GM12878 (cell line): ENCODE results near the gene GPR61. TPM values are rescaled to one million over a fixed set of nuclear protein-coding genes. Genes with fewer than 3 reads are reported as not detected.

Experiments used
- ATAC-seq: fragments of 200-7000 bp; cut with Tn5 transposase; 3 replicates; pipeline ENCODE4 v1.9.1; 2020; ENCODE audit warnings: mild to moderate bottlenecking, moderate library complexity
- BruUV-seq: library from RNA; stranded (reverse); fragments of 400-500 nt; replicated peaks from 2 replicates; lab custom pipeline; 2021; lab: Mats Ljungman, UMichigan
- CTCF ChIA-PET: fragments of 300-600 bp; sonication (Branson Sonifier 250); formaldehyde crosslinking; extraction: SDS; loops from one replicate; lab custom pipeline; 2021; ENCODE audit warnings: inconsistent platforms; lab: Yijun Ruan, JAX
- POLR2A ChIA-PET: fragments of 350-600 bp; formaldehyde crosslinking; extraction: SDS; loops from one replicate; lab custom pipeline; 2021; ENCODE audit warnings: inconsistent platforms; lab: Charles Lee
- RAD21 ChIA-PET: fragments of 300-600 bp; sonication (Branson Sonifier 250); formaldehyde crosslinking; loops from one replicate; lab custom pipeline; 2023; ENCODE audit warnings: antibody characterized with exemption; ENCODE audit not compliant: unreplicated experiment; lab: Charles Lee
- SMC1A ChIA-PET: fragments of 300-600 bp; sonication (Branson Sonifier 250); formaldehyde crosslinking; loops from one replicate; lab custom pipeline; 2023; ENCODE audit not compliant: unreplicated experiment, uncharacterized antibody; lab: Charles Lee
- DNase-seq: peaks from one replicate; pipeline ENCODE4 v3.0.0-alpha.2; 2011; ENCODE audit warnings: low read depth, low spot score
- FAIRE-seq: peaks from 3 replicates; lab custom pipeline; 2011; peaks lifted over from hg19 to GRCh38; lab: Jason Lieb, UNC
- H2AFZ ChIP-seq: 2 replicates; pipeline ENCODE4 v1.6.0; 2011; ENCODE audit warnings: low read depth, low read length, control low read depth; ENCODE audit not compliant: control insufficient read depth
- H3K27ac ChIP-seq: 2 replicates; pipeline ENCODE4 v1.5.1; 2011; ENCODE audit warnings: control low read depth; ENCODE audit not compliant: control insufficient read depth, insufficient read depth
- H3K27me3 ChIP-seq, 2 experiments: replicated peaks in 1 of 2; 2 replicates each; pipeline versions ENCODE4 v1.6.0 to v1.6.1; 2011; ENCODE audit warnings: low read length in 1 of 2; ENCODE audit not compliant: control insufficient read depth in 2 of 2, insufficient read depth in 2 of 2
- H3K36me3 ChIP-seq, 2 experiments: 2 replicates each; pipeline ENCODE4 v1.5.1; 2011; ENCODE audit warnings: low read length in 1 of 2; ENCODE audit not compliant: control insufficient read depth in 2 of 2, insufficient read depth in 2 of 2
- H3K4me1 ChIP-seq: 2 replicates; pipeline ENCODE4 v1.6.1; 2011; ENCODE audit warnings: mild to moderate bottlenecking, low read length, moderate library complexity, mixed read lengths; ENCODE audit not compliant: control insufficient read depth, insufficient read depth
- H3K4me2 ChIP-seq: 2 replicates; pipeline ENCODE4 v1.6.0; 2011; ENCODE audit warnings: control low read depth; ENCODE audit not compliant: control insufficient read depth, insufficient read depth
- H3K4me3 ChIP-seq: fragments of 200-600 bp; sonication (generic); 2 replicates; pipeline ENCODE4 v1.5.1; 2016
- H3K79me2 ChIP-seq: 2 replicates; pipeline ENCODE4 v1.6.0; 2011; ENCODE audit warnings: low read length; ENCODE audit not compliant: control insufficient read depth, insufficient read depth
- H3K9ac ChIP-seq: 2 replicates; pipeline ENCODE4 v1.8.0; 2011; ENCODE audit warnings: low read length, control low read depth, mixed read lengths; ENCODE audit not compliant: control insufficient read depth, insufficient read depth
- H3K9me3 ChIP-seq: replicated peaks from 3 replicates; pipeline ENCODE4 v1.5.1; 2011; ENCODE audit warnings: mild to moderate bottlenecking, low read length; ENCODE audit not compliant: control insufficient read depth, insufficient read depth
- H4K20me1 ChIP-seq: 2 replicates; pipeline ENCODE4 v1.6.0; 2011; ENCODE audit not compliant: control insufficient read depth, insufficient read depth
- BCLAF1 ChIP-seq: fragments of 450-650 bp; IDR thresholded peaks from 2 replicates; pipeline ENCODE4 v1.6.1; 2017; ENCODE audit warnings: antibody characterized with exemption, mild to moderate bottlenecking, moderate library complexity
- BRCA1 ChIP-seq: IDR thresholded peaks from 2 replicates; pipeline ENCODE4 v1.6.1; 2011; ENCODE audit warnings: low read depth, low read length, improper control_type of control experiment
- CHD1 ChIP-seq: IDR thresholded peaks from 2 replicates; pipeline ENCODE4 v1.6.1; 2012; ENCODE audit warnings: low read depth, low read length, improper control_type of control experiment
- E2F4 ChIP-seq: IDR thresholded peaks from 2 replicates; pipeline ENCODE4 v1.6.1; 2012; ENCODE audit warnings: low read depth, low read length, improper control_type of control experiment
- EED ChIP-seq: sonication (generic); IDR thresholded peaks from 2 replicates; pipeline ENCODE4 v1.6.1; 2016; ENCODE audit warnings: antibody characterized with exemption, low read depth
- EGR1 ChIP-seq, 2 experiments: IDR thresholded peaks; 1 replicate in 1 of 2; 2 replicates in 1 of 2; pipeline ENCODE4 v1.6.1; 2011 to 2012; ENCODE audit warnings: low read depth in 2 of 2, low read length in 2 of 2, borderline replicate concordance in 1 of 2, mild to moderate bottlenecking in 1 of 2, moderate library complexity in 1 of 2
- GATAD2B ChIP-seq: fragments of 450-650 bp; conservative IDR thresholded peaks from 2 replicates; pipeline ENCODE4 v1.6.1; 2017; ENCODE audit warnings: low read depth, mild to moderate bottlenecking, moderate library complexity
- NRF1 ChIP-seq: conservative IDR thresholded peaks from 2 replicates; pipeline ENCODE4 v1.6.1; 2011; ENCODE audit warnings: mild to moderate bottlenecking, low read depth, low read length, improper control_type of control experiment
- PKNOX1 ChIP-seq: fragments of 450-650 bp; IDR thresholded peaks from 2 replicates; pipeline ENCODE4 v1.6.1; 2016; ENCODE audit warnings: mild to moderate bottlenecking
- PML ChIP-seq: IDR thresholded peaks from 2 replicates; pipeline ENCODE4 v1.6.1; 2012; ENCODE audit warnings: low read length, inconsistent platforms
- POLR2A ChIP-seq: IDR thresholded peaks from 2 replicates; pipeline ENCODE4 v1.6.1; 2011; ENCODE audit warnings: low read depth, mild to moderate bottlenecking, low read length
- POU2F2 ChIP-seq: IDR thresholded peaks from 3 replicates; pipeline ENCODE4 v1.6.1; 2011; ENCODE audit warnings: low read depth, mild to moderate bottlenecking, low read length, borderline replicate concordance
- SIN3A ChIP-seq: IDR thresholded peaks from 2 replicates; pipeline ENCODE4 v1.6.1; 2012; ENCODE audit warnings: low read depth, low read length, improper control_type of control experiment
- SMARCA5 ChIP-seq: fragments of 450-650 bp; IDR thresholded peaks from 2 replicates; pipeline ENCODE4 v1.6.1; 2017; ENCODE audit warnings: mild to moderate bottlenecking
- TCF7 ChIP-seq: IDR thresholded peaks from 2 replicates; pipeline ENCODE4 v1.6.1; 2014; ENCODE audit warnings: antibody characterized with exemption, borderline replicate concordance
- USF2 ChIP-seq: IDR thresholded peaks from 2 replicates; pipeline ENCODE4 v1.6.1; 2011; ENCODE audit warnings: low read depth, low read length, improper control_type of control experiment, borderline replicate concordance
- WGBS: methylation state at CpG from one replicate; pipeline ENCODE4 v1.1.6; 2016; ENCODE audit warnings: low lambda C conversion rate; ENCODE audit not compliant: insufficient replicate concordance, insufficient coverage; ENCODE audit errors: missing lambda C conversion rate; 5-methylcytosine and 5-hydroxymethylcytosine counted together
- in situ Hi-C: fragments of 300-500 bp; cut with MboI; formaldehyde crosslinking; loops from 9 replicates; pipeline ENCODE4 v1.14.3; 2018; ENCODE audit warnings: mixed read lengths
- intact Hi-C: fragments of 100-400 bp; cut with micrococcal nuclease; formaldehyde crosslinking; loops from one replicate; pipeline ENCODE4 v1.14.2; 2022; ENCODE audit not compliant: unreplicated experiment
- polyA plus RNA-seq, 11 experiments: library from polyadenylated mRNA; depleted of rRNA in 4 of 11; unstranded in 6 of 11; stranded (reverse) in 5 of 11; fragments of >200 nt; fragmentation: Nextera tagmentation in 4 of 11; fragmentation: Illumina TruSeq in 1 of 11; extraction: Ambion mirVana in 4 of 11; extraction: Trizol in 1 of 11; gene quantifications; 1 replicate in 1 of 11; 2 replicates in 10 of 11; pipeline versions ENCODE4 v1.2.1 to v1.2.3, GENCODE V29; 2011 to 2016; ENCODE audit warnings: inconsistent platforms in 2 of 11, missing spikeins in 2 of 11, low read depth in 1 of 11
- total RNA-seq, 4 experiments: library from RNA; depleted of rRNA in 3 of 4; stranded (reverse); fragments of >200 nt in 3 of 4; fragmentation: Illumina TruSeq in 1 of 4; extraction: Trizol in 1 of 4; gene quantifications; 2 replicates each; pipeline versions ENCODE4 v1.2.1 to v1.2.3, GENCODE V29; 2013 to 2021

The GPR61 gene
- total and polyA plus RNA-seq, 10 of the 15 experiments (the other 5 are each of a cell fraction or from before 2014, with no cell fraction given) = 0.19 to 1.1 (median 0.35) TPM; not detected in 2

GRCh38 chr1:109548321-109549267, 8.9 kb downstream of the GPR61 start, which contains the start of gene GNAI3:
GNAI3 (plus strand) TSS chr1:109548615; CDS start chr1:109548721, 106 bp downstream.
- no TSS peak for BruUV-seq
- Histone ChIP-seq H3K9ac (peak within 1 kb of the TSS; percentile 96), H3K4me1 (peaks cover 6% of the 10 kb centered on the region), H3K36me3 (no peaks in the 10 kb centered on the region), H3K27me3 (no peaks in the 10 kb centered on the region), H3K27ac (peak within 1 kb of the TSS; percentile 96), H3K4me2 (peak within 1 kb of the TSS; percentile 99), H3K79me2 (peaks cover 67% of the 10 kb centered on the region), H4K20me1 (no peaks in the 10 kb centered on the region), H3K9me3 (no peaks in the 10 kb centered on the region), H2AFZ (peak within 1 kb of the TSS; percentile 90), H3K4me3 (peak within 1 kb of the TSS; percentile 92)
- WGBS = under 1% methylated on average over 60 of the region's 68 CpGs
- POLR2A ChIA-PET = interaction anchor here (0.6 to 3.1 kb wide), 25 partner anchors 11 to 437 kb away, joined by 3 to 34 read pairs (median 5); partner anchors contain the start of genes AHCYL1, AMPD2, ATXN7L2 and GNAT2
- RAD21 ChIA-PET = interaction anchor here (0.6 to 3.2 kb wide), 28 partner anchors 10 to 486 kb away, joined by 3 to 34 read pairs (median 4); partner anchors contain the start of genes AHCYL1, AMPD2, CYB561D1 and GNAT2
- ATAC-seq = peak; percentile 95
- SMC1A ChIA-PET = interaction anchor here (0.7 to 3.1 kb wide), 23 partner anchors 11 to 463 kb away, joined by 3 to 27 read pairs (median 4); partner anchors contain the start of genes AHCYL1, AMPD2, GNAT2 and PSRC1
- peak; percentile 70 for FAIRE-seq
- intact Hi-C loops = loop anchor here (1.0 to 5.0 kb wide), 3 partner anchors 71 to 436 kb away; partner anchors contain the start of genes AHCYL1, AMPD2 and GNAT2
- CTCF ChIA-PET = interaction anchor here (0.7 to 7.6 kb wide), 23 partner anchors 12 to 438 kb away, joined by 3 to 104 read pairs (median 5); partner anchors contain the start of genes AHCYL1, AMPD2, CYB561D1 and GNAT2
- in situ Hi-C loops = loop anchor here (5.0 kb wide), 3 partner anchors 74 to 439 kb away; no protein-coding TSS in a partner anchor
- peak; percentile 85 for DNase-seq
- TF ChIP-seq NRF1 (0 out of 2 replicates have a peak, but pooled peaks have one; percentile 9), POU2F2 (no peak), EED (peak; percentile 44; the same call in 1 of the 2 replicates), PKNOX1 (peak; percentile 66), BCLAF1 (no peak), SMARCA5 (no peak), EGR1 (IDR thresholded peaks at IDR 0.05; ENCODE audit: borderline replicate concordance in 1 of 2, low read depth in 2 of 2, low read length in 2 of 2) (peak; percentile 17 to 25; a peak in 1 of 3 replicates), E2F4 (peak; percentile 18; the same call in 1 of the 2 replicates), POLR2A (peak; percentile 99), BRCA1 (no peak), PML (peak; percentile 87), TCF7 (no peak), USF2 (peak; percentile 52), CHD1 (no peak), GATAD2B (0 out of 2 replicates have a peak, but pooled peaks have one; percentile 14), SIN3A (peak; percentile 95)
